H9 (cell line): ENCODE measurements around the gene SIL1. TPM values are rescaled to one million over a fixed set of nuclear protein-coding genes. Genes with fewer than 3 reads are reported as not detected.
A peak's percentile ranks its signal among the peaks of the same experiment; 100 is the strongest.

Source experiments
- DNase-seq: peaks from one replicate; pipeline ENCODE4 v3.0.0-alpha.2; 2017
- H2AFZ ChIP-seq: one replicate; pipeline ENCODE4 v1.6.1; 2013; ENCODE audit warnings: mild to moderate bottlenecking, low read length, control low read depth, moderate library complexity
- H2AK5ac ChIP-seq: 2 replicates; pipeline ENCODE4 v1.6.1; 2013; ENCODE audit warnings: low read length, control low read depth, mixed read lengths; ENCODE audit not compliant: insufficient read length
- H2BK120ac ChIP-seq: one replicate; pipeline ENCODE4 v1.6.1; 2013; ENCODE audit warnings: low read depth, mild to moderate bottlenecking, low read length, control low read depth, inconsistent platforms; ENCODE audit not compliant: poor library complexity, severe bottlenecking
- H2BK12ac ChIP-seq: 2 replicates; pipeline ENCODE4 v1.6.1; 2013; ENCODE audit warnings: low read length, control low read depth, mixed read lengths, low read depth; ENCODE audit not compliant: insufficient read length
- H2BK15ac ChIP-seq: 2 replicates; pipeline ENCODE4 v1.6.1; 2013; ENCODE audit warnings: low read depth, low read length, control low read depth
- H2BK20ac ChIP-seq: one replicate; pipeline ENCODE4 v1.6.1; 2013; ENCODE audit warnings: low read depth, mild to moderate bottlenecking, low read length, control low read depth, inconsistent platforms; ENCODE audit not compliant: poor library complexity, severe bottlenecking
- H2BK5ac ChIP-seq: 2 replicates; pipeline ENCODE4 v1.6.1; 2013; ENCODE audit warnings: low read length, control low read depth, mixed read lengths; ENCODE audit not compliant: insufficient read length
- H3K14ac ChIP-seq: 2 replicates; pipeline ENCODE4 v1.6.1; 2013; ENCODE audit warnings: low read length, control low read depth; ENCODE audit not compliant: insufficient read depth
- H3K18ac ChIP-seq: 2 replicates; pipeline ENCODE4 v1.6.1; 2013; ENCODE audit warnings: low read depth, mild to moderate bottlenecking, mixed read lengths, low read length, control low read depth; ENCODE audit not compliant: insufficient read length
- H3K23ac ChIP-seq: 2 replicates; pipeline ENCODE4 v1.6.1; 2013; ENCODE audit warnings: low read length, control low read depth, mixed read lengths, low read depth; ENCODE audit not compliant: insufficient read length
- H3K23me2 ChIP-seq: 2 replicates; pipeline ENCODE4 v1.6.1; 2013; ENCODE audit warnings: low read depth, mild to moderate bottlenecking, mixed read lengths, low read length, control low read depth; ENCODE audit not compliant: insufficient read length, poor library complexity, severe bottlenecking
- H3K27ac ChIP-seq: 2 replicates; pipeline ENCODE4 v1.5.1; 2013; ENCODE audit warnings: low read length, control low read depth, mixed read lengths, low read depth; ENCODE audit not compliant: insufficient read length
- H3K27me3 ChIP-seq: 2 replicates; pipeline ENCODE4 v1.6.1; 2013; ENCODE audit warnings: low read length, control low read depth, inconsistent platforms; ENCODE audit not compliant: insufficient read depth
- H3K4ac ChIP-seq: 2 replicates; pipeline ENCODE4 v1.6.1; 2013; ENCODE audit warnings: low read depth, mild to moderate bottlenecking, control low read depth, inconsistent platforms, low read length, moderate library complexity
- H3K4me1 ChIP-seq: 2 replicates; pipeline ENCODE4 v1.6.1; 2013; ENCODE audit warnings: low read length, control low read depth, inconsistent platforms; ENCODE audit not compliant: insufficient read depth
- H3K4me2 ChIP-seq: 2 replicates; pipeline ENCODE4 v1.6.1; 2013; ENCODE audit warnings: low read length, control low read depth, mixed read lengths; ENCODE audit not compliant: insufficient read length, insufficient read depth
- H3K56ac ChIP-seq: 2 replicates; pipeline ENCODE4 v1.6.1; 2013; ENCODE audit warnings: low read depth, mild to moderate bottlenecking, mixed read lengths, low read length, control low read depth; ENCODE audit not compliant: insufficient read length
- H3K79me1 ChIP-seq: 2 replicates; pipeline ENCODE4 v1.6.1; 2013; ENCODE audit warnings: low read depth, mild to moderate bottlenecking, moderate library complexity, low read length, control low read depth, inconsistent platforms; ENCODE audit not compliant: insufficient read depth, poor library complexity, severe bottlenecking
- H3K79me2 ChIP-seq: 2 replicates; pipeline ENCODE4 v1.6.1; 2013; ENCODE audit warnings: low read length, control low read depth, inconsistent platforms; ENCODE audit not compliant: insufficient read depth
- H3K9ac ChIP-seq: 2 replicates; pipeline ENCODE4 v1.6.1; 2013; ENCODE audit warnings: low read length, control low read depth, mixed read lengths; ENCODE audit not compliant: insufficient read length; ENCODE audit errors: extremely low read depth
- H3K9me3 ChIP-seq: one replicate; pipeline ENCODE4 v1.6.1; 2013; ENCODE audit warnings: low read depth, low read length, inconsistent platforms; ENCODE audit not compliant: control insufficient read depth
- H3T11ph ChIP-seq: one replicate; pipeline ENCODE4 v1.6.1; 2013; ENCODE audit warnings: mild to moderate bottlenecking, low read length, control low read depth, inconsistent platforms
- H4K20me1 ChIP-seq: one replicate; pipeline ENCODE4 v1.6.1; 2013; ENCODE audit not compliant: control insufficient read depth, insufficient read length, insufficient read depth
- H4K5ac ChIP-seq: 2 replicates; pipeline ENCODE4 v1.6.1; 2013; ENCODE audit warnings: low read depth, mild to moderate bottlenecking, mixed read lengths, low read length, control low read depth; ENCODE audit not compliant: insufficient read length
- H4K8ac ChIP-seq: replicated peaks from 2 replicates; pipeline ENCODE4 v1.6.1; 2013; ENCODE audit warnings: low read length, control low read depth, mixed read lengths, low read depth; ENCODE audit not compliant: insufficient read length
- H4K91ac ChIP-seq: 2 replicates; pipeline ENCODE4 v1.6.1; 2013; ENCODE audit warnings: low read depth, mild to moderate bottlenecking, moderate library complexity, mixed read lengths, low read length, control low read depth; ENCODE audit not compliant: insufficient read length
- H3K27ac Mint-ChIP-seq, 3 experiments: 2 replicates in 2 of 3; 3 replicates in 1 of 3; pipeline ENCODE4 v1.8.0; 2020 to 2021; ENCODE audit warnings: mixed read lengths in 3 of 3, mild to moderate bottlenecking in 1 of 3, moderate library complexity in 1 of 3
- H3K27me3 Mint-ChIP-seq: 2 replicates; pipeline ENCODE4 v1.8.0; 2021; ENCODE audit warnings: low read depth, mild to moderate bottlenecking, moderate library complexity, mixed read lengths
- H3K36me3 Mint-ChIP-seq, 3 experiments: 2 replicates in 2 of 3; 3 replicates in 1 of 3; pipeline ENCODE4 v1.8.0; 2020 to 2021; ENCODE audit warnings: low read depth in 3 of 3, mixed read lengths in 3 of 3; ENCODE audit not compliant: insufficient read depth in 1 of 3
- H3K4me1 Mint-ChIP-seq, 2 experiments: 2 replicates each; pipeline ENCODE4 v1.8.0; 2020; ENCODE audit warnings: mixed read lengths in 2 of 2
- H3K4me3 Mint-ChIP-seq, 2 experiments: 2 replicates in 1 of 2; 3 replicates in 1 of 2; pipeline ENCODE4 v1.8.0; 2020 to 2021; ENCODE audit warnings: mild to moderate bottlenecking in 2 of 2, mixed read lengths in 2 of 2, moderate library complexity in 1 of 2
- H3K9me3 Mint-ChIP-seq, 2 experiments: 2 replicates in 1 of 2; 3 replicates in 1 of 2; pipeline ENCODE4 v1.8.0; 2020; ENCODE audit warnings: mild to moderate bottlenecking in 2 of 2, mixed read lengths in 2 of 2, moderate library complexity in 1 of 2
- CTCF ChIP-seq: fragments of 200-600 bp; sonication (generic); conservative IDR thresholded peaks from 3 replicates; pipeline ENCODE4 v1.8.0; 2021; ENCODE audit warnings: antibody characterized with exemption, mild to moderate bottlenecking
- WGBS: extraction: QIAGEN DNeasy Blood & Tissue Kit; methylation state at CpG from one replicate; pipeline ENCODE4 v1.1.7; 2013; ENCODE audit warnings: missing lambda C conversion rate, low lambda C conversion rate, mixed read lengths; ENCODE audit not compliant: insufficient read length; ENCODE audit errors: extremely low coverage; 5-methylcytosine and 5-hydroxymethylcytosine counted together
- total RNA-seq: library from RNA; stranded (reverse); gene quantifications from 2 replicates; pipeline ENCODE4 v1.2.1, GENCODE V29; 2021

SIL1 gene
- total RNA-seq, 1 experiment from 2014 or later: 10.6 TPM

- H3T11ph ChIP-seq: no peak overlapping the region
- no peak overlapping the region for H3K4ac ChIP-seq
- no peak for TF ChIP-seq CTCF
- no peaks in the 10 kb centered on the region for H3K9me3 ChIP-seq
- no peak overlapping the region for H2BK15ac ChIP-seq
- no peak overlapping the region for H4K8ac ChIP-seq
- H3K79me2 ChIP-seq: no peaks in the 10 kb centered on the region
- no peak overlapping the region for H3K23ac ChIP-seq
- no peak overlapping the region for H2AFZ ChIP-seq
- no peak overlapping the region for H3K56ac ChIP-seq
- H4K5ac ChIP-seq: no peak overlapping the region
- H3K23me2 ChIP-seq: no peaks in the 10 kb centered on the region
- no peak overlapping the region for H3K27ac ChIP-seq
- no peak overlapping the region for H3K27ac Mint-ChIP-seq
- no peaks in the 10 kb centered on the region for H3K79me1 ChIP-seq
- no peaks in the 10 kb centered on the region for H3K27me3 ChIP-seq
- H2BK120ac ChIP-seq: no peak overlapping the region
- no peak overlapping the region for H2BK20ac ChIP-seq
- no peak overlapping the region for H3K14ac ChIP-seq
- no peaks in the 10 kb centered on the region for H3K36me3 Mint-ChIP-seq
- no peak overlapping the region for H2AK5ac ChIP-seq
- H3K9me3 Mint-ChIP-seq: no peaks in the 10 kb centered on the region
- H3K9ac ChIP-seq: no peak overlapping the region
- H3K18ac ChIP-seq: no peak overlapping the region
- H3K4me1 Mint-ChIP-seq: peaks cover 16 to 23% of the 10 kb centered on the region in 2 experiments
- no peak overlapping the region for H4K91ac ChIP-seq
- no CpG with 5 or more reads among the region's 1 CpG for whole genome bisulfite sequencing
- no peaks in the 10 kb centered on the region for H3K27me3 Mint-ChIP-seq
- peaks cover 4% of the 10 kb centered on the region; the same call in 1 of the 2 replicates for H3K4me1 ChIP-seq
- DNase-seq: peak; percentile 2
- no peak overlapping the region for H3K4me3 Mint-ChIP-seq
- no peaks in the 10 kb centered on the region for H4K20me1 ChIP-seq
- H3K4me2 ChIP-seq: no peak overlapping the region
- no peak overlapping the region for H2BK5ac ChIP-seq
- H2BK12ac ChIP-seq: no peak overlapping the region
These were observed 220.1 kb downstream of the SIL1 start for GRCh38 chr5:138978080-138978479.
